Measurements from ENCODE around the gene SLC24A4.
A peak's percentile ranks its signal among the peaks of the same experiment; 100 is the strongest.
"Not testable (repeated sequence)": the region's sequence is repeated elsewhere in the genome, so short reads cannot be mapped to it uniquely, and the experiment has no call there.

The SLC24A4 gene

DNA sequence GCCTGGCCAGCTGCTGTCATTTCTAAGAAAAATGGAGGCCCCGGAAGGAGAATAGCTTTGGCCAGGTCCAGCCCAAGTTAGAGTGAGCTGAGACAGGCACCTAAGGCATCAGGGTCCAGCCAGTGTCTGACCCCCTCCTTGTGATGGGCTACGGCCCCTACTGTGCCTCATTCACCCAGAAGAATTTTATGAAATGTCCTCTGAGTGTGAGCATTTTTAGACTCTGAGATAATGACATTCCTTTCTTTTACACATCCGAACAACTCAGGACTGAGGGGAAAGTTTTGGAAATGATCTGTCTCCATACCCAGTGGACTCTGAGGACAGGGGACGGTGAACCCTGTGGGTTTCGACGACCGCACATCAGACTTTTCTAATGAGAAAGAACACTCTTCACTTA is 50.4 kb downstream of the SLC24A4 start:
- DNase-seq: no peak

- DNase-seq: no peak
These were observed 57.2 kb downstream of the SLC24A4 start for GRCh38 chr14:92380131-92380530.

GRCh38 chr14:92380582-92380981 is 57.6 kb downstream of the SLC24A4 start:
- DNase-seq: no peak

- no peak for DNase-seq
These were observed 59.7 kb downstream of the SLC24A4 start for GRCh38 chr14:92382677-92383076.

DNA sequence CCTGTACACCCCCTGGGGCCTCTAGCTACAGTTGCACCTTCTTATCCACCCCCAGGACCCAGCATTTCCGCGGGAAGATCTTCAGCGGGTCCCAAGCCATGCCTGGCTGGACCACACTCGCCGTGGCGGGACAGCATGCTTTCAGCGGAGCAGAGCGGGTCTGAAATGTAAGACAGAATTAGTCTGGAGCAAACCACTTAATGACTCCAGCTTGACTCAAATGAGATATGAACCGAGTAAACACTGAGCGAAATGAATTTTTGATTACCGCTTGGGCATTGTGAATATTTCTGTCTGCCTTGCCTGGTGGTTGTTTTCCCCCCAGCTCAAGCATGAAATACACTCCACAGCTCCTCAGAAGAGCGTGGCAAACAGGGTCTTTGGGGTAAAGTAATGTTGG is 60.8 kb downstream of the SLC24A4 start:
- no peak for DNase-seq

DNA sequence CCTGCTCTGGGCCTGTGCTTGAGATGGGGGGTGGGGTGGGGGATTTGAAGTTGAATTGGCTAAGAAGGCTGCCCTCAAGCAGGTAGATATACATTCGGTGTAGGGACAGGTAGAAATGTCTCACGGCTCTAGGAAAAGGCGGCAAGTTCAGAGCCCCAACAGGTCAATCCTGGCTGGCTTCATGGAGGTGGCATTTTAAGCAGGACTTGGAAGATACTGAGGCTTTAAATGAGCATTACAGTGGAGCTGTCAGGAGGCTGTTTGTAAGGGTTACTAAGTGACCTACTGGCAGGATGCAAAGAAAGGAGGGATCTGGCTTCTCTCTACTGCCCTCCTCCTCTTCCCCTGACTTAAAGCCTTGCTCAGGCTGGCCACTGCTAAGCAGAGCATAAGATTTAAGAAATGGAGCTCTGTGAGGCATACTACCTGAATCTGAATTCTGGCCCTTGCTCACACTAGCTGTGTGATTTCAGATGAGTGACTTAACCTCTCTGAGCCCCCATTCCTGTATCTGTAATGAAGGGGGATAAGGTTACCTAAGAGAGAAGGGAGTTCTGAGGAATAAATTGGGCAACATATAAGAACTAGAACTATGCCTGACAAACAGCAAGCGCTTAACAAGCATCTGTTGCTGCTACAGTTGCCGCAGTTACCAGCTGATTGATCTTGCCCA is 61.6 kb downstream of the SLC24A4 start:
- no peak for DNase-seq

GRCh38 chr14:92385561-92385960 is 62.6 kb downstream of the SLC24A4 start:
- DNase-seq: no peak

DNA sequence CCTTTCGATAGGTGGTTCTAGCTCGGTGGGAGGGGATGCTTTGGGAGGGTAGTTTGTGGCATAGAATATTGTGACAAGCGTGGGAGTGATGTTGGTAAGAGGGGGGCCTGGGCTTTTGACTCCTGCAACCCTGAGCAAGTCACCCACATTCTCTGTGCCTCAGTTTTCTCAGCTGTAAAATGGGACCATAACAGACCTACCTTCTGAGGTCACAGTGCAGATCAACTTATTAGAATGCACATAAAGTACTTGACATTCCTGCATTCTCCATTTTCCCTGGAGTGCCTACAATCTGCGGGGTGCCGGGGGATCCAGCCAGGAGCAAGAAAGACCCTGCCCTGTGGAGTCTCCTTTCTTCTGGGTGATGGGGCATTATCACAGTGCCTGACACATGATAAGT is 63.2 kb downstream of the SLC24A4 start:
- DNase-seq: no peak

- peak; percentile 5 to 65 for DNase-seq
These were observed 63.7 kb downstream of the SLC24A4 start for GRCh38 chr14:92386637-92387036.

DNA sequence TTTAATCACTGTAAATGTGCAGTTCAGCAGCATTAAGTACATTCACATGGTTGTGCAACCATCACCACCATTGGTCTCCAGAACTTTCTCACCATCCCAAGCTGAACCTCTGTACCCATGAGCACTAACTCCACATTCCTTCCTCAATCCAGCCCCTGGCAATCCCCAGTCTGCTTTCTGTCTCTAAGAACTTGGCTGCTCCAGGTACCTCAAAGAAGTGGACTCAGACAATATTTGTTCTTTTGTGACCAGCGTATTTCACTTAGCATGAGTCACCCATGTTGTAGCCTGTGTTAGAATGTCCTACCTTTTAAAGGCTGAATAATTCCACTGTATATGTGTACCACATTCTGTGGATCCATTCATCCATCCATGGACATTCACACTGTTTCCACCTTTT is 64.6 kb downstream of the SLC24A4 start:
- no peak for DNase-seq

GRCh38 chr14:92389598-92390158 is 66.7 kb downstream of the SLC24A4 start:
- no peak for DNase-seq

DNA sequence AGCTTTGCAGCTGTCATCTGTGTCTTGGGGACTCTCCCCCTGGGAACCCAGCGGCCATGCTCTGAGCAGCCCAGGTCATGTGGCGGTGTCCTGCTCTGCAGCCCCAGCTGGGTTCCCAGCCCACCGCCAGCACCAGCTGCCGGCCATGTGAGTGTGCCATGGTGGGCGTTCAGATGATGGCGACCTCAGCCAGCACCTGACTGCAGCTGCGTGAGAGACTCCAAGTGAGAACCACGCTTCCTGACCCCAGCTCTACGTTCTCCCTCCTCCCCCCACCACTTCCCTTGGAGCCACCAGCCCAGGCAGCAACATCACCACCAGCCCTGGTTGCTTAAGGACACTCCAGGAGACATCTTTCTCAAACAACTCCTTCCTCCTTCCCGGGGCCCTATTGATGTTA is 68.8 kb downstream of the SLC24A4 start:
- no peak for DNase-seq

- DNase-seq: peak in 1 of 2 donors; percentile 33
These were observed 69.7 kb downstream of the SLC24A4 start for GRCh38 chr14:92392711-92393110.

DNA sequence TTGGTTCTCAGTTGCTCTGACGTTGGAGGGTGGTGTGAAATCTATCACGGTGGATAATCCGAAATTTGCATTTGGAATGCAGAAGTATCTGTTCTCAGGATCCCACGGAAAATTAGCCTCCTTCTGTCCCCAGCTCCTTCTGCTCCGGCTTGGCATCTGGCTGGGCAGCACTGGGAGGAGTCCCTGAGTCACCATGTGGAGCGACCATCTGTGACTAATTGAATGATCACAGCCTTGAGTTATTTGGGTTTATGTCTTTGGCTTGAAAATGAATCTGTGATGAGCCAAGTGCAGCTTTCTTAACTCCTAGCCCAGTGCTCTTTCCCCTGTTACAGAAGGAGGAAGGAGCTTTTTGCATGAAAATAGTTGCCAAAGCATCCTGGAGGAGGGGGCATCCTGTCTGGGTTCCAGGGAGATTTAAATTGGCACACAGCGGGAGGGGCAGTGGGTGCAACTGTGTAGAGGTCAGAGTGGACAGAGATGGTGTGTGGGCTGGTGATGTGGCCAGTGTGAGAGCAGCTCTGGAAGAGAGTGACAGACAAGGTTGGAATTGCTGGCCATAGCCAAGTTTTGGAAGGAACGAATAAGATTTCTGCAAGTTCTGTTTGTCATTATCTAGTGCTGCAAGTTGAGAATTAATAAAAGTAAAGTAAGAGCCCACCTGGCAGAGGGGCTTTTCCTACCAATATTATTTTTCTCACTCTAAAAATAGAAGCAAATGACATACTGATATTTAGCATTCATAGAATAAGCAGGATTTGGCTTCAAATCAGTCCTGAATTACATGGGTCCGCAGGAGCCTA is 74.4 kb downstream of the SLC24A4 start:
- DNase-seq: peak in 1 of 2 donors; percentile 36

DNA sequence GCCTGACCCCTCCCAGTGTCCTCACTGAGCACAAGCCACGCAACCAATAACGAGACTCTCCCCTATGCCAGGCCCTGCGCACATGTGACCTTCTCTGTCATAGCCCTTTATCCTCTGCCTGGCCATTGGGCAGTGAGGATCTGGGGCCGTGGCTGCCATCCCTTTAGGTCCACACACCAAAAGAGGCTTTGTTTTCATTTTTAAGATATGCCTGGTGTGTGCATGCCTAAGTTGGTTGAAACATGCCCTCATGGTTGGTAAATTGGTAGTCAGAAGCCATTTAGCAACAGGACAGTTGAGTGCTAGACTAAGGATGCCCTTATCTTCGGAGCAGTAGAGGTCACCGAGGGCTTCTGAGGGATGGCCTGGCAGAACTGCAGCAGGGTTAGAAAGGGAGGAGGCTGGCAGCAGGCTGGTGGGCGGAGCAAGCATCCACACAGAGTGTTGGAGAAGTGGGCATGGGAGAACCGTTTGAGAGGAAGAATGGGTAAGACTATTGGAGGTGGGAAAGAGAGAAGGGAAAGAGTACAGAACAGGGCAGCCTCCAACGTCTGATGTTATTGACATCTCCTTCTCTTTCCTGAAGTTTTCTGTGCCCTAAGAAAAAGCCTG is 75.1 kb downstream of the SLC24A4 start:
- DNase-seq: no peak

DNA sequence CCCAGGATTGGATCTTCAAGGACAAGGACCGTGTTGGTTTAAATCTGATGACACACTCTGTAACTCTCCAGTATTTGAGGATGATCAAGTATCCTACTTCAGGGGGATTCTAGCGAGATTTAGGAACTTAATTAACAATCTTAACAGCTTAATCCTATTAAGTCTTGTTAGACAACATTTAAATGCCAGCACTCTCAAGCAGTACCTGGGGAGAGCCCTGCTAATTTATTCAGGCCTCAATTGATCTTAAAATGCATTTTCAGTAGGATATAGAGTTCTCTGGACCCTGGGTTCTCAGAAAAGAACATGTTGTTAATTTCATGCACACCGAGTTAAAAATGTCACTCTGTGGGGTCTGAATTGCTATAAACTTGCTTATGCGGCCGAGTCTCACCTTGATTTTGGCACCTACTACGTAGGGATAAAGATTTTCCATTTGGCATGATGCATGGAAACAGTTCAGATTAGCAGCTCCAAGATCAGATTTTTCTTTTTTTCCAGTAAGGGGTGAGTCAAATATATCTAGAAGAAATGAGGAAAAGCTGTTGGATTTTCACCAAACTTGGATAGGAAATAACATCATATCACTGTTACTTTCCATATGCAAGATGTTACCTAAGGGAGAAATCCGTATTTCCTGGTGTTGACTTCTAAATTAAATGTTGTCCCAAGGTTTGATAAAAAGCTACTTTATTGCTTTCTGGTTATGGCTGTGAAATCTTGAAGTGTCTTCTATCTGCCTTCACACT is 76.1 kb downstream of the SLC24A4 start:
- no peak for DNase-seq

- DNase-seq: peak in 1 of 2 donors; percentile 4
These were observed 77.8 kb downstream of the SLC24A4 start for GRCh38 chr14:92400579-92401444.

DNA sequence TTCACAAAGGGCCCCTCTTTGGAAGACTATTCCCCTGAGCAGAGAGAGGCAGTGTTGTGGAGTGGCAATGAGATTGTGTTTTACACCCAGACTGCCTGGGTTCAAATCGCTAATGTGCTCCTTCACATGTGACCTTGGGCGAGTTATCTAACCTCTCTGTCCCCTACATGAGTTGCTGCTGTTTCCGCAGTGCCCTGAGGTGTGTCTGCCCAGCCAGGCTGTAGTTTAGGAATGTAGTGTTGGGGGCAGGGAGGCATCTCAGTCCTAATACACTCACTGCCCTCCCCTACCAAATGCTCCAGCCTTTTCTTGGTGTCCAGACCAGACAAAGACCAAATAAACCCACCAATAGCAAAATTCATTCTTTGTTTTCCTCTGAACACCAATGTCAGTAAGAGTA is 78.6 kb downstream of the SLC24A4 start:
- DNase-seq: no peak

DNA sequence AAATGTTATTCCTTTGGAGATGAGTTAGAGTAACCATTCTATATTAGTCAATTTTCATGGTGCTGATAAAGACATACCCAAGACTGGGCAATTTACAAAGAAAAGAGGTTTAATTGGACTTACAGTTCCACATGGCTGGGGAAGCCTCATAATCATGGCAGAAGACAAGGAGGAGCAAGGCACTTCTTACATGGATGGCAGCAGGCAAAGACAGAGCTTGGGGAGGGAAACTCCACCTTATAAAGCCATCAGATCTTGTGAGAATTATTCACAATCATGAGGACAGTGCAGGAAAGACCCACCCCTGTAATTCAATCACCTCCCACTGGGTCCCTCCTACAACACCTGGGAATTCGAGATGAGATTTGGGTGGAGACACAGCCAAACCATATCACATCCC is 79.5 kb downstream of the SLC24A4 start:
- DNase-seq: not testable (repeated sequence)

DNA sequence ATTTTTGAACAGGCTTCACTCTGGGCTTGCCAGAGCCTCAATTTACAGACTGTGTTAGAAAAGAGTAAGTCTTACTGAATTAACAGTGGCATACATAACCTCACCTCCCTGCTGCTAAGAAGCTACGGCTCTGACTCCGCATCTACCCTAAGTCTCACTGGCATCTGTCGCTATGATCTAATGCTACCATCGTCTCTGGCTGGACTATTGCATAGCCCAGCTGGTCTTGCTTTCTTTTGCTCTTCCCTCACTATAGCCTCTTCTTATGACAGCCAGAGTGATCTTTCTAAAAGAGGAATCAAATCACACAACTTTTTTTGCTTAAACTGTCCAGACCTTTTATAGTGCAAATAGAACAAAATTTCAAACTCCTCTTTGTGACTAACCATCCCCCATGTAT is 81.1 kb downstream of the SLC24A4 start:
- DNase-seq: no peak

- DNase-seq: no peak
These were observed 81.5 kb downstream of the SLC24A4 start for GRCh38 chr14:92404421-92404820.

DNA sequence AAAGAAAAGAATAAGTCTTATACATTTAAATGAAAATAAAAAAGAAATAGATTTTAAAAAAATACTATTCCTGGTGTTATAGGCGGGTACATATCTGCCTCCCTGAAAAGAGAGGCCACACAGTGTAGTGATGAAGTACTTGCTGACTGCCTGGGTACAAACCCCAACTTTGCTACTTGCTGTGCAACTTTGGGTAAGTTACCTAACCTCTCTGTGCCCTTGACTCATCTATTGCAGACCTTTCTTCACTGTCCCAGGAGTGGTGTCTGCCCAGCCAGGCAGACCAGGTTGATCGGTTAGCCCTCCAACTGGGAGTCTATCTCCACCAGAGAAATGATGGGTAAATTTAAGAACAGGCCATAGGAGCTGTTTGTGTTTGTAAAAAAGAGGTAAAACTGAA is 82.0 kb downstream of the SLC24A4 start:
- no peak for DNase-seq
